ENCODE results near the gene VPS36. TPM values are rescaled to one million over a fixed set of nuclear protein-coding genes. Genes with fewer than 3 reads are reported as not detected.

Gene VPS36
- total RNA-seq, 1 experiment from 2014 or later = 29.2 TPM

DNA sequence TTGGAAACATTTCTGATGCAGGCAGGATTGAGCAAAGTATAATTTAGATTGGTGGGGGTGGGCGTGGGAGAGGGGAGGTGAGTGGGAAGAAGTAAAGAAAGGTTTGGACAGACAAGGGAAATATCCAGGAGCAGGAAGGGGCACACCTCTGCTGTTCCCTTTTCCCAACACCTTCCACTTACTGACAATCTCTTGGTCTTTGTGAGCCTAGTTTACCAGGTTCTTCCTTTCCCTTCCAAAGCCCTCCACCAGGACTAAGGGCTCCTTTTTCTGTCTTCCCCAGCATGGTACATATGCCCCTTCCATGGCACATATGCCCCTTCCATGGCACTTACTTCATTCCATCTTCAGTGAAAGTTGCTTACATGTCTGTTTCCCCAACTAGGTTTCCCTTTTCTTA is 38.3 kb downstream of the VPS36 start:
- WGBS (ENCODE audit: extremely low coverage, insufficient read length, low lambda C conversion rate) = 100% methylated on average over 1 of the region's 1 CpG
- H2AK5ac ChIP-seq (ENCODE audit: insufficient read length, low read length) = no peak overlapping the region
- no peaks in the 10 kb centered on the region for H3K79me2 ChIP-seq (ENCODE audit: insufficient read depth, low read length)
- H3T11ph ChIP-seq (ENCODE audit: low read length) = no peak overlapping the region
- H3K4ac ChIP-seq (ENCODE audit: low read depth, low read length) = no peak overlapping the region
- Mint-ChIP-seq H3K9me3 (no peaks in the 10 kb centered on the region), H3K27me3 (ENCODE audit: low read depth) (peaks cover 5% of the 10 kb centered on the region), H3K36me3 (ENCODE audit: insufficient read depth in 1 of 3, low read depth in 3 of 3) (peaks cover 0 to 26% (median 18%) of the 10 kb centered on the region in 3 experiments; a peak in 5 of 7 replicates), H3K27ac (peak overlapping the region in 1 of 3 experiments; percentile 5; a peak in 1 of 7 replicates), H3K4me1 (no peaks in the 10 kb centered on the region), H3K4me3 (no peak overlapping the region)
- H3K4me1 ChIP-seq (ENCODE audit: insufficient read depth, low read length) = no peaks in the 10 kb centered on the region
- H2AFZ ChIP-seq (ENCODE audit: low read length) = no peak overlapping the region
- no peak overlapping the region for H2BK5ac ChIP-seq (ENCODE audit: insufficient read length, low read length)
- H3K14ac ChIP-seq (ENCODE audit: insufficient read depth, low read length) = no peak overlapping the region
- no peak overlapping the region for H3K27ac ChIP-seq (ENCODE audit: insufficient read length, low read depth, low read length)
- H3K18ac ChIP-seq (ENCODE audit: insufficient read length, low read depth, low read length) = no peak overlapping the region
- no peak overlapping the region for H3K56ac ChIP-seq (ENCODE audit: insufficient read length, low read depth, low read length)
- H2BK120ac ChIP-seq (ENCODE audit: low read depth, low read length, poor library complexity, severe bottlenecking) = no peak overlapping the region
- H3K23me2 ChIP-seq (ENCODE audit: insufficient read length, low read depth, low read length, poor library complexity, severe bottlenecking) = no peaks in the 10 kb centered on the region
- H3K23ac ChIP-seq (ENCODE audit: insufficient read length, low read depth, low read length) = no peak overlapping the region
- DNase-seq = no peak
- H4K91ac ChIP-seq (ENCODE audit: insufficient read length, low read depth, low read length) = no peak overlapping the region
- H4K5ac ChIP-seq (ENCODE audit: insufficient read length, low read depth, low read length) = no peak overlapping the region
- H2BK15ac ChIP-seq (ENCODE audit: low read depth, low read length) = no peak overlapping the region
- H4K8ac ChIP-seq (replicated peaks; ENCODE audit: insufficient read length, low read depth, low read length) = no peak overlapping the region
- no peaks in the 10 kb centered on the region for H3K79me1 ChIP-seq (ENCODE audit: insufficient read depth, low read depth, low read length, poor library complexity, severe bottlenecking)
- H3K27me3 ChIP-seq (ENCODE audit: insufficient read depth, low read length) = no peaks in the 10 kb centered on the region
- no peaks in the 10 kb centered on the region for H3K9me3 ChIP-seq (ENCODE audit: control insufficient read depth, low read depth, low read length)
- H2BK12ac ChIP-seq (ENCODE audit: insufficient read length, low read depth, low read length) = no peak overlapping the region
- H4K20me1 ChIP-seq (ENCODE audit: control insufficient read depth, insufficient read depth, insufficient read length) = no peaks in the 10 kb centered on the region
- TF ChIP-seq, protein P1, sequence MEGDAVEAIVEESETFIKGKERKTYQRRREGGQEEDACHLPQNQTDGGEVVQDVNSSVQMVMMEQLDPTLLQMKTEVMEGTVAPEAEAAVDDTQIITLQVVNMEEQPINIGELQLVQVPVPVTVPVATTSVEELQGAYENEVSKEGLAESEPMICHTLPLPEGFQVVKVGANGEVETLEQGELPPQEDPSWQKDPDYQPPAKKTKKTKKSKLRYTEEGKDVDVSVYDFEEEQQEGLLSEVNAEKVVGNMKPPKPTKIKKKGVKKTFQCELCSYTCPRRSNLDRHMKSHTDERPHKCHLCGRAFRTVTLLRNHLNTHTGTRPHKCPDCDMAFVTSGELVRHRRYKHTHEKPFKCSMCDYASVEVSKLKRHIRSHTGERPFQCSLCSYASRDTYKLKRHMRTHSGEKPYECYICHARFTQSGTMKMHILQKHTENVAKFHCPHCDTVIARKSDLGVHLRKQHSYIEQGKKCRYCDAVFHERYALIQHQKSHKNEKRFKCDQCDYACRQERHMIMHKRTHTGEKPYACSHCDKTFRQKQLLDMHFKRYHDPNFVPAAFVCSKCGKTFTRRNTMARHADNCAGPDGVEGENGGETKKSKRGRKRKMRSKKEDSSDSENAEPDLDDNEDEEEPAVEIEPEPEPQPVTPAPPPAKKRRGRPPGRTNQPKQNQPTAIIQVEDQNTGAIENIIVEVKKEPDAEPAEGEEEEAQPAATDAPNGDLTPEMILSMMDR (conservative IDR thresholded peaks at IDR 0.05) = no peak
- no peak overlapping the region for H3K9ac ChIP-seq (ENCODE audit: extremely low read depth, insufficient read length, low read length)
- no peak overlapping the region for H2BK20ac ChIP-seq (ENCODE audit: low read depth, low read length, poor library complexity, severe bottlenecking)
- H3K4me2 ChIP-seq (ENCODE audit: insufficient read depth, insufficient read length, low read length) = no peak overlapping the region
